H1 (cell line): ENCODE data around the gene ABTB1. TPM values are rescaled to one million over a fixed set of nuclear protein-coding genes. Genes with fewer than 3 reads are reported as not detected.

Experiments used
- CHD7 ChIP-seq: fragments of 300-600 bp; sonication (generic); IDR thresholded peaks from 2 replicates; pipeline ENCODE4 v1.7.1; 2012; ENCODE audit warnings: low read length, moderate library complexity, mild to moderate bottlenecking, inconsistent platforms; ENCODE audit not compliant: insufficient replicate concordance
- GTF2F1 ChIP-seq: IDR thresholded peaks from 2 replicates; pipeline ENCODE4 v1.6.1; 2012; ENCODE audit warnings: low read depth, low read length, improper control_type of control experiment, borderline replicate concordance
- TAF7 ChIP-seq: optimal IDR thresholded peaks from 2 replicates; pipeline ENCODE3; 2011; ENCODE audit warnings: low read depth, mild to moderate bottlenecking, inconsistent platforms, low read length, moderate library complexity, borderline replicate concordance
- polyA plus RNA-seq, 7 experiments: library from polyadenylated mRNA; depleted of rRNA in 3 of 7; stranded (reverse) in 5 of 7; unstranded in 2 of 7; fragments of >200 nt in 5 of 7; fragments of 200-250 nt in 2 of 7; gene quantifications; 1 replicate in 5 of 7; 2 replicates in 1 of 7; 4 replicates in 1 of 7; pipeline versions ENCODE4 v1.2.1 to v1.2.3, GENCODE V29; 2011 to 2013; ENCODE audit warnings: missing spikeins in 2 of 7, mixed read lengths in 2 of 7
- total RNA-seq: library from RNA; stranded (reverse); fragmentation: NEBNext Ultra II Directional; extraction: Animal tissue kit (Norgen Biotek cat#: 25700); gene quantifications from 2 replicates; pipeline ENCODE4 v1.2.1, GENCODE V29; 2021

Gene ABTB1
- total and polyA plus RNA-seq, 2 of the 8 experiments (the other 6 are each of a cell fraction or from before 2014, with no cell fraction given): 7.1 to 9.4 TPM

GRCh38 chr3:127654374-127654773, 18.4 kb upstream of the ABTB1 start (continued):
- TF ChIP-seq GTF2F1 (no peak), TAF7 (no peak), CHD7 (no peak)
